Smooth muscle cell (in vitro differentiated cells): Measurements from ENCODE around the gene TENM3. TPM values are rescaled to one million over a fixed set of nuclear protein-coding genes. Genes with fewer than 3 reads are reported as not detected.
A peak's percentile ranks its signal among the peaks of the same experiment; 100 is the strongest.

ENCODE experiments used
- DNase-seq: peaks from one replicate; lab custom pipeline; 2025; ENCODE audit not compliant: unreplicated experiment; lab: John Stamatoyannopoulos, UW
- H2AFZ ChIP-seq: fragments of 200-600 bp; sonication (generic); 2 replicates; pipeline ENCODE4 v1.6.0; 2016; ENCODE audit warnings: antibody characterized with exemption, low read depth, mild to moderate bottlenecking
- H3F3A ChIP-seq: fragments of 200-600 bp; sonication (generic); 2 replicates; pipeline ENCODE4 v1.6.0; 2017; ENCODE audit warnings: antibody characterized with exemption, low read depth
- H3K27ac ChIP-seq: fragments of 200-600 bp; sonication (generic); 2 replicates; pipeline ENCODE4 v1.5.1; 2016; ENCODE audit warnings: low read depth, mild to moderate bottlenecking
- H3K27me3 ChIP-seq: fragments of 200-600 bp; sonication (generic); 2 replicates; pipeline ENCODE4 v1.6.1; 2016; ENCODE audit warnings: low read depth, mild to moderate bottlenecking
- H3K36me3 ChIP-seq: fragments of 200-600 bp; sonication (generic); 2 replicates; pipeline ENCODE4 v1.5.1; 2016; ENCODE audit warnings: low read depth
- H3K4me1 ChIP-seq: fragments of 200-600 bp; sonication (generic); 2 replicates; pipeline ENCODE4 v1.5.1; 2016; ENCODE audit warnings: low read depth
- H3K4me2 ChIP-seq: fragments of 200-600 bp; sonication (generic); 2 replicates; pipeline ENCODE4 v1.6.0; 2016; ENCODE audit warnings: mild to moderate bottlenecking
- H3K4me3 ChIP-seq: fragments of 200-600 bp; sonication (generic); 2 replicates; pipeline ENCODE4 v1.5.1; 2016; ENCODE audit warnings: mild to moderate bottlenecking
- H3K79me2 ChIP-seq: fragments of 200-600 bp; sonication (generic); 2 replicates; pipeline ENCODE4 v1.6.0; 2016; ENCODE audit warnings: low read depth, mild to moderate bottlenecking
- H3K9ac ChIP-seq: fragments of 200-600 bp; sonication (generic); 2 replicates; pipeline ENCODE4 v1.6.0; 2016; ENCODE audit warnings: low read depth
- H3K9me3 ChIP-seq: fragments of 200-600 bp; sonication (generic); replicated peaks from 2 replicates; pipeline ENCODE4 v1.5.1; 2016; ENCODE audit warnings: low read depth
- H4K20me1 ChIP-seq: fragments of 200-600 bp; sonication (generic); 2 replicates; pipeline ENCODE4 v1.6.0; 2016; ENCODE audit warnings: low read depth
- WGBS: methylation state at CpG from one replicate; pipeline ENCODE4 v1.1.7; 2016; ENCODE audit warnings: low lambda C conversion rate; 5-methylcytosine and 5-hydroxymethylcytosine counted together
- polyA plus RNA-seq: library from polyadenylated mRNA; unstranded; fragments of >200 nt; fragmentation: Nextera tagmentation; extraction: Ambion mirVana; gene quantifications from 2 replicates; pipeline ENCODE4 v1.2.1, GENCODE V29; 2016
- total RNA-seq: library from RNA; depleted of rRNA; stranded (reverse); fragments of >200 nt; gene quantifications from 2 replicates; pipeline ENCODE4 v1.2.3, GENCODE V29; 2014
- TF ChIP-seq, protein P1 (sequence below): fragments of 200-600 bp; sonication (generic); IDR thresholded peaks from 2 replicates; pipeline ENCODE4 v1.5.1; 2017; ENCODE audit warnings: borderline replicate concordance, mild to moderate bottlenecking, antibody characterized with exemption; ENCODE audit not compliant: insufficient read depth, poor library complexity, severe bottlenecking

Gene TENM3
- total and polyA plus RNA-seq, 2 experiments from 2014 or later, result 46.9 to 295 TPM

DNA sequence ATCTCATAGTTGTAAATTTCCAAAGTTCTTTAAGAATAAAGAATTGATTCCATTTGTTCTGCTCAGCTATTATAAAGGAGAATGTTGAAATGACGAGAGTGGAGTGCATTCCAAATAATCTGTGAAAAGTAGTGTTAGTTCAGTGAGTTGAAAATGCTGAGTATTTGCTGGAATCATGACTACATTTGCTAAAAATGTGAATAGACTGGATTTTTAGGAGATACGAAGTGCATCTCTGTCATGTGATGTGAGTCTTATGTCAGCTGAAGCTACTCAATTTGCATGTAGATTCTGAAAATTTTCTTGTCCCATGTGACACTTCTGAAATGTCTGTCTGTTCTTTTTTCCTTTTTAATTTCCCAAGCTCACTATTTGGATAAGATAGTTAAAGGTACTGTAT lies 468.0 kb downstream of the TENM3 start:
- TF ChIP-seq, protein P1, sequence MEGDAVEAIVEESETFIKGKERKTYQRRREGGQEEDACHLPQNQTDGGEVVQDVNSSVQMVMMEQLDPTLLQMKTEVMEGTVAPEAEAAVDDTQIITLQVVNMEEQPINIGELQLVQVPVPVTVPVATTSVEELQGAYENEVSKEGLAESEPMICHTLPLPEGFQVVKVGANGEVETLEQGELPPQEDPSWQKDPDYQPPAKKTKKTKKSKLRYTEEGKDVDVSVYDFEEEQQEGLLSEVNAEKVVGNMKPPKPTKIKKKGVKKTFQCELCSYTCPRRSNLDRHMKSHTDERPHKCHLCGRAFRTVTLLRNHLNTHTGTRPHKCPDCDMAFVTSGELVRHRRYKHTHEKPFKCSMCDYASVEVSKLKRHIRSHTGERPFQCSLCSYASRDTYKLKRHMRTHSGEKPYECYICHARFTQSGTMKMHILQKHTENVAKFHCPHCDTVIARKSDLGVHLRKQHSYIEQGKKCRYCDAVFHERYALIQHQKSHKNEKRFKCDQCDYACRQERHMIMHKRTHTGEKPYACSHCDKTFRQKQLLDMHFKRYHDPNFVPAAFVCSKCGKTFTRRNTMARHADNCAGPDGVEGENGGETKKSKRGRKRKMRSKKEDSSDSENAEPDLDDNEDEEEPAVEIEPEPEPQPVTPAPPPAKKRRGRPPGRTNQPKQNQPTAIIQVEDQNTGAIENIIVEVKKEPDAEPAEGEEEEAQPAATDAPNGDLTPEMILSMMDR, result no peak
- Histone ChIP-seq H3F3A (no peaks in the 10 kb centered on the region), H3K27me3 (no peaks in the 10 kb centered on the region), H2AFZ (no peak overlapping the region), H3K79me2 (no peaks in the 10 kb centered on the region), H3K9me3 (no peaks in the 10 kb centered on the region), H3K9ac (peak overlapping the region; percentile 5), H3K36me3 (no peaks in the 10 kb centered on the region), H4K20me1 (no peaks in the 10 kb centered on the region), H3K4me2 (no peak overlapping the region), H3K4me3 (no peak overlapping the region), H3K4me1 (no peaks in the 10 kb centered on the region), H3K27ac (peak overlapping the region; percentile 66)
- 59% methylated on average over 2 of the region's 2 CpGs for WGBS
- DNase-seq, result no peak

DNA sequence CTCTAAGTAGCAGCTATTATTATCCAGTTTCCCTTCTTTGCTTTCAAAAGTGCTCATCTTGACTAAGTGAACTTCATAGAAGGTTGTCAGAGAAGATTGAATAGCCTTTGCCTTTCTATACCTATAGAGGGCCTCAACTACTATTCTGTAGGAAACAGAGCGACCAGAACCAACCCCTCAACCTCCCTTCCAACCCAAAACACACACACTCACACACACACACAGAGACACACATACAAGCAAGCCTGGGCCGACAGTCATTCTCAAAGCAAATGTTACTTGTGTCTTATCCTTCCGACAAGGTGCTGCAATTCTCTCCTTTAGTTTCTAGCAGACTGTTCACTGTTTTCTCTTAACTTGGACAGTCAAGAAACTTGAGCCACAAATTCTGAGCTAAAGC lies 472.3 kb downstream of the TENM3 start:
- TF ChIP-seq, protein P1, result no peak
- Histone ChIP-seq H3K27ac (no peak overlapping the region), H3K36me3 (peaks cover 4% of the 10 kb centered on the region), H3K9me3 (no peaks in the 10 kb centered on the region), H3F3A (no peaks in the 10 kb centered on the region), H3K4me1 (no peaks in the 10 kb centered on the region), H3K27me3 (no peaks in the 10 kb centered on the region), H3K4me2 (no peak overlapping the region), H3K4me3 (no peak overlapping the region), H4K20me1 (no peaks in the 10 kb centered on the region), H3K9ac (no peak overlapping the region), H2AFZ (no peak overlapping the region), H3K79me2 (no peaks in the 10 kb centered on the region)
- WGBS, result 85% methylated on average over 3 of the region's 3 CpGs
- DNase-seq, result no peak

DNA sequence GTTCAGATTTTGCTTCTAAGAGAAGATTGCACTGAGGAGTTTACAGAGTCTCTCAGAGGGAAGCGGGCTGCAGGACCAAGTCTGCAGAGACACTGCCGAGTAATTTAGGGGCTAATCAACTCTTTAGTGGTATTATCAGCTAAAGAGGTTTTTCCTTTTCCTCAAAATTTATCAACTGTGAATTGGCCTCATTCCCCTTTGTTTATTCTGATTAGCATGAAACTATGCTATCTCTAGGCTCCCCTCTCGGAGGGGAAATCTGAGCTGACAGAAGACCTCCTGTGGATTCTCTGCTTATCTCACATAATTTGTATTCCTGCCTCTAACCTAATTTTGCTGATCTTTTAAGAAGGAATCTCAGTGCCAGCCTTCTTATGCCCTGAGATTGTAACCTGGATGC lies 473.0 kb downstream of the TENM3 start:
- no peak overlapping the region for H3K4me3 ChIP-seq
- no peak for DNase-seq
- H3K27me3 ChIP-seq, result no peaks in the 10 kb centered on the region
- TF ChIP-seq, protein P1, result no peak
- peaks cover 4% of the 10 kb centered on the region for H3K36me3 ChIP-seq
- H3K79me2 ChIP-seq, result no peaks in the 10 kb centered on the region
- no peak overlapping the region for H3K9ac ChIP-seq
- H3F3A ChIP-seq, result no peaks in the 10 kb centered on the region
- H3K4me2 ChIP-seq, result no peak overlapping the region
- H4K20me1 ChIP-seq, result no peaks in the 10 kb centered on the region
- no peaks in the 10 kb centered on the region for H3K4me1 ChIP-seq
- WGBS, result 76% methylated on average over 3 of the region's 3 CpGs
- H2AFZ ChIP-seq, result no peak overlapping the region
- H3K27ac ChIP-seq, result no peak overlapping the region
- H3K9me3 ChIP-seq, result no peaks in the 10 kb centered on the region

DNA sequence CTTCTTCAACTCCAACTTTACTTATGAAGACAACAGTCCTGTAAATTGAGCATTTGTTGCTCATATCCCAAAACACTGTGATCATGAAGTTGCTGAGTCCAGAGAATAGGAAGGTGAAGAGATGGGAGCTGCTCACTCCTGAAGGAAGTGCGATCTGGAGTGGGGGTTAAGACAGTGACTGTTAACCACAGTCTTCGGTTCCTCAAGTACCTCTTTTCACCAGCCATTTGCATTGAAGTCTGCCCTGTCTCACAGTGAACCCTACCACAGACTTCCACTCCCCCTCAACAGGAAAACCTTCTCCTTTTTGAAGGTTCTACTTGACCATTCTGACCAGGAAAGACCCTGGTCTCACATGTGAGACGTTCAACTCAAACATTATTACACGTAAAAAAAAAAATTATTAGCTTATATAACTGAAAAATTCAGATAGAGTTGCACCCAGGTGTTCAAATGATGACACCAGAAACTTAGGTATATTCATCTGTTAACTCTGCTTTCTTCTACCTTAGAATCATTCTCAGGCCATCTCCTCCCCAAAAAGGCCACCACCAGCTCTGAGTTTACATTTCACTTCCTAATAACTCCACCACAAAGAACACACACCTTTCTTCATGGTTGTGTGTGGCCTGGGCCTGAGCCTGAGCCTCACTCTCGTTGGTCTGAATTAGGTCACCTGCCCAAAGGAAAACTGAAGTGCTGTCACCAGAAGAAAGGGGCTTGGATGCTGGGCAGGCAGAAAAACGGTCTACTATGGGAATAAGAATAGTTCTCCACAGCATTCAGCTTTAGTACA lies 474.8 kb downstream of the TENM3 start:
- Histone ChIP-seq H3K9me3 (no peaks in the 10 kb centered on the region), H3K9ac (no peak overlapping the region), H3K36me3 (peaks cover 4% of the 10 kb centered on the region), H4K20me1 (no peaks in the 10 kb centered on the region), H3K27ac (no peak overlapping the region), H3K4me2 (no peak overlapping the region), H3K4me3 (no peak overlapping the region), H2AFZ (no peak overlapping the region), H3K4me1 (no peaks in the 10 kb centered on the region), H3K27me3 (no peaks in the 10 kb centered on the region), H3K79me2 (no peaks in the 10 kb centered on the region), H3F3A (no peaks in the 10 kb centered on the region)
- DNase-seq, result no peak
- TF ChIP-seq, protein P1, result no peak
- 93% methylated on average over 6 of the region's 6 CpGs for WGBS
